HEK293 (cell line): ENCODE data around the gene SERGEF.

Experiments
- CTCF ChIA-PET: fragments of 350-600 bp; formaldehyde crosslinking; extraction: SDS; loops from one replicate; lab custom pipeline; 2021; ENCODE audit warnings: antibody characterized with exemption; lab: Yijun Ruan, JAX
- POLR2A ChIA-PET: fragments of 300-600 bp; formaldehyde crosslinking; extraction: SDS; loops from one replicate; lab custom pipeline; 2020; ENCODE audit warnings: antibody characterized with exemption, inconsistent platforms; lab: Yijun Ruan, JAX
- H3K27ac ChIP-seq: fragments of 200-500 bp; sonication (Bioruptor generic); 2 replicates; pipeline ENCODE4 v1.5.1; 2014; ENCODE audit warnings: low read depth, low read length, control low read depth, inconsistent platforms; ENCODE audit errors: extremely low read depth
- H3K36me3 ChIP-seq, 2 experiments: fragments of 200-500 bp in 1 of 2; sonication (Bioruptor generic) in 1 of 2; 1 replicate in 1 of 2; 2 replicates in 1 of 2; pipeline ENCODE4 v1.5.1; 2014 to 2017; ENCODE audit warnings: inconsistent platforms in 2 of 2, low read length in 2 of 2; ENCODE audit not compliant: control insufficient read depth in 2 of 2, insufficient read depth in 1 of 2
- H3K4me1 ChIP-seq: fragments of 200-500 bp; sonication (Bioruptor generic); 2 replicates; pipeline ENCODE4 v1.5.1; 2014; ENCODE audit warnings: mild to moderate bottlenecking, low read length, inconsistent platforms; ENCODE audit not compliant: control insufficient read depth, insufficient read depth
- H3K4me3 ChIP-seq: 2 replicates; pipeline ENCODE4 v1.5.1; 2011; ENCODE audit warnings: low read depth, mild to moderate bottlenecking, control low read depth, low read length, moderate library complexity
- H3K9me3 ChIP-seq: fragments of 200-500 bp; sonication (Bioruptor generic); 2 replicates; pipeline ENCODE4 v1.5.1; 2014; ENCODE audit warnings: low read depth, low read length, inconsistent platforms; ENCODE audit not compliant: control insufficient read depth, insufficient read depth
- GLI2 ChIP-seq: fragments of 450-650 bp; formaldehyde crosslinking; IDR thresholded peaks from 2 replicates; pipeline ENCODE4; 2017; ENCODE audit warnings: missing biosample characterization, missing genetic modification characterization, low read depth, borderline replicate concordance
- GLIS2 ChIP-seq: fragments of 450-650 bp; formaldehyde crosslinking; IDR thresholded peaks from 2 replicates; pipeline ENCODE4 v1.5.1; 2016; ENCODE audit warnings: missing biosample characterization, missing genetic modification characterization
- HOXC10 ChIP-seq: sonication (generic); formaldehyde crosslinking; IDR thresholded peaks from 2 replicates; pipeline ENCODE4 v1.8.1; 2023; ENCODE audit warnings: mild to moderate bottlenecking, missing genetic modification reagents
- SCRT1 ChIP-seq: fragments of 450-650 bp; formaldehyde crosslinking; IDR thresholded peaks from 2 replicates; pipeline ENCODE4 v1.5.1; 2016; ENCODE audit warnings: missing biosample characterization, missing genetic modification characterization, borderline replicate concordance
- SP2 ChIP-seq: fragments of 450-650 bp; formaldehyde crosslinking; IDR thresholded peaks from 2 replicates; pipeline ENCODE4 v1.5.1; 2016; ENCODE audit warnings: missing biosample characterization, missing genetic modification characterization
- ZIC2 ChIP-seq: fragments of 450-650 bp; formaldehyde crosslinking; IDR thresholded peaks from 2 replicates; pipeline ENCODE4 v1.5.1; 2016; ENCODE audit warnings: missing biosample characterization, missing genetic modification characterization
- ZNF138 ChIP-seq: fragments of 450-650 bp; formaldehyde crosslinking; IDR thresholded peaks from 2 replicates; pipeline ENCODE4 v1.5.1; 2016; ENCODE audit warnings: missing biosample characterization, missing genetic modification characterization, borderline replicate concordance
- ZNF426 ChIP-seq: fragments of 450-650 bp; formaldehyde crosslinking; IDR thresholded peaks from 2 replicates; pipeline ENCODE4 v1.5.1; 2017; ENCODE audit warnings: missing biosample characterization, missing genetic modification characterization, mild to moderate bottlenecking, inconsistent platforms, moderate library complexity
- ZNF473 ChIP-seq: fragments of 450-650 bp; formaldehyde crosslinking; IDR thresholded peaks from 2 replicates; pipeline ENCODE4 v1.5.1; 2017; ENCODE audit warnings: missing biosample characterization, missing genetic modification characterization
- ZNF777 ChIP-seq: fragments of 450-650 bp; formaldehyde crosslinking; IDR thresholded peaks from 2 replicates; pipeline ENCODE4 v1.5.1; 2017; ENCODE audit warnings: missing biosample characterization, missing genetic modification characterization, borderline replicate concordance
- TF ChIP-seq, protein P1 (sequence below): fragments of 450-650 bp; IDR thresholded peaks from 2 replicates; pipeline ENCODE4 v1.5.1; 2018; ENCODE audit warnings: missing biosample characterization, missing genetic modification characterization
- TF ChIP-seq, protein P2 (sequence below): fragments of 450-650 bp; formaldehyde crosslinking; conservative IDR thresholded peaks from 2 replicates; pipeline ENCODE4 v1.5.1; 2016; ENCODE audit warnings: low read depth, missing biosample characterization, missing genetic modification characterization
- TF ChIP-seq, protein P3 (sequence below): fragments of 450-650 bp; formaldehyde crosslinking; IDR thresholded peaks from 2 replicates; pipeline ENCODE4 v1.5.1; 2016; ENCODE audit warnings: missing biosample characterization, missing genetic modification characterization
- TF ChIP-seq, protein P4 (sequence below): fragments of 450-650 bp; formaldehyde crosslinking; IDR thresholded peaks from 2 replicates; pipeline ENCODE4 v1.5.1; 2016; ENCODE audit warnings: missing biosample characterization, missing genetic modification characterization
- TF ChIP-seq, protein P5 (sequence below): fragments of 450-650 bp; IDR thresholded peaks from 2 replicates; pipeline ENCODE4 v1.5.1; 2018; ENCODE audit warnings: missing biosample characterization, mild to moderate bottlenecking, missing genetic modification characterization

The SERGEF gene

DNA sequence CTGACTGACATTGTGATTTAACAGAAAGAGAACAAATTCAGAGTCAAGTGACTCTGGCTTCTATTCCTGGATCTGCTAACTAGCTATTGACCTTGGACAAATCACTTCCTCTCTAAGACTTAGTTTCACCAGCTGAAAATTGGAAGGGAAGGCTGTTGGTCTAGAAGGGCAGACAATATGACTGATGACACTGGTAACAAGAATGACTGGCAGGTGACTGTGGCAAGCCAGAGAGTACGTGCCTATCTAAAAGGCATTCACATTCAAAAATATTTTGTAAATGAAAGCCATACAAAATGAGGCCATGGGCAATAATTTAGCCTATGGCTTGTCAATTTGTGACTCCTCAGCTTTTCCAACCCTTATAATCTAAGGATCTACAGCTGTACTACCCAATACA is 23.5 kb downstream of the SERGEF start:
- Histone ChIP-seq H3K9me3 (no peaks in the 10 kb centered on the region), H3K36me3 (peaks cover 0 to 70% of the 10 kb centered on the region in 2 experiments; a peak in 2 of 3 replicates), H3K4me3 (no peak overlapping the region), H3K4me1 (no peaks in the 10 kb centered on the region), H3K27ac (no peak overlapping the region)
- ChIA-PET CTCF (interaction anchor here (0.6 to 23.0 kb wide), 12 partner anchors 9 to 391 kb away, joined by 3 to 357 read pairs (median 14); partner anchors contain the start of gene KCNC1), POLR2A (interaction anchor here (0.6 kb wide), 1 partner anchor 41 kb away, joined by 3 read pairs; no protein-coding TSS in a partner anchor)
- no peak for TF ChIP-seq ZNF138 (tag by site-specific recombination)
- TF ChIP-seq SP2 (tag by site-specific recombination) = no peak

DNA sequence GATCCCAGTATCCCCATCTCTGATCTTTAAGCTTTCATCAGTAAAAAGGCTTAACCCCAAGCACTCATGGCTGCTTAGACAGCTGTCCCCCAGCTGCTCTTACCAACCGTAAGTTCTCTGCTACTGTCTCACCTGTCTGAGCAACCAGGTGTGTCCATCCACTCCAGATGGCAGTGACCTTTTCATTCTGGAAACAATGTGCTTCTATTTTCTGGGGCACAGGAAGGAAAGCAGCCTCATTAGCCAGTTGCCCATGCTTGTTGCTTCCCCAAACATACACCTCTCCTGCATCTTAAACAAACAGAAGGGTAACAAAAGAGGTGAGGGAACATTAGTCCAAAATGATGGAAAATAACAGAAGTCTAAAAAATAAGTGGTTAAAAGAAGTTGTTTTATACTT is 24.4 kb downstream of the SERGEF start:
- no peaks in the 10 kb centered on the region for H3K4me1 ChIP-seq
- CTCF ChIA-PET = interaction anchor here (1.4 to 23.0 kb wide), 4 partner anchors 10 to 256 kb away, joined by 3 to 357 read pairs (median 19); partner anchors contain the start of gene KCNC1

DNA sequence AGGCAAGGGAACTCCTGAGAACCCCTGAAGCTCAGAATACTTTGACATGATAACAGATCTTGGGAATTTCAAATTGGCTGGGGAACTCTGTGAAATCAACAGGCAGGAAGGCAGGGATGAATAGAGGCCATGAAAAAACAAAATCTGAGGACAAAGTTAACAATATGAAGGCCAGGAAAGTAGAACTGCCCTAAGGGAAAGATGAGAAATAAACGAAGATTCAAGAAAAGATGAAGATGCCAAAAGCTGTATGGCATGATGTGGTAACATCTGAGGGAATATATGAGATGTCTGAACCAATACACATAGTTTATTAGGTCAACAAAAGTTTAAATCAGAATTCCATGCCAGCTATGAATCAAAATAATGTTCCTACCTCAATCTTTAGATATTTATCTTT is 25.0 kb downstream of the SERGEF start:
- POLR2A ChIA-PET = interaction anchor here (1.1 kb wide), 1 partner anchor 116 kb away, joined by 3 read pairs; no protein-coding TSS in a partner anchor
- H3K4me1 ChIP-seq = no peaks in the 10 kb centered on the region
- TF ChIP-seq GLI2 = no peak
- no peak for TF ChIP-seq ZNF777 (tag by site-specific recombination)
- no peak for TF ChIP-seq HOXC10 (CRISPR knock-in tag)
- TF ChIP-seq, protein P1, sequence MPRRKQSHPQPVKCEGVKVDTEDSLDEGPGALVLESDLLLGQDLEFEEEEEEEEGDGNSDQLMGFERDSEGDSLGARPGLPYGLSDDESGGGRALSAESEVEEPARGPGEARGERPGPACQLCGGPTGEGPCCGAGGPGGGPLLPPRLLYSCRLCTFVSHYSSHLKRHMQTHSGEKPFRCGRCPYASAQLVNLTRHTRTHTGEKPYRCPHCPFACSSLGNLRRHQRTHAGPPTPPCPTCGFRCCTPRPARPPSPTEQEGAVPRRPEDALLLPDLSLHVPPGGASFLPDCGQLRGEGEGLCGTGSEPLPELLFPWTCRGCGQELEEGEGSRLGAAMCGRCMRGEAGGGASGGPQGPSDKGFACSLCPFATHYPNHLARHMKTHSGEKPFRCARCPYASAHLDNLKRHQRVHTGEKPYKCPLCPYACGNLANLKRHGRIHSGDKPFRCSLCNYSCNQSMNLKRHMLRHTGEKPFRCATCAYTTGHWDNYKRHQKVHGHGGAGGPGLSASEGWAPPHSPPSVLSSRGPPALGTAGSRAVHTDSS = no peak
- no peak for TF ChIP-seq ZNF473 (tag by site-specific recombination)
- TF ChIP-seq, protein P2, sequence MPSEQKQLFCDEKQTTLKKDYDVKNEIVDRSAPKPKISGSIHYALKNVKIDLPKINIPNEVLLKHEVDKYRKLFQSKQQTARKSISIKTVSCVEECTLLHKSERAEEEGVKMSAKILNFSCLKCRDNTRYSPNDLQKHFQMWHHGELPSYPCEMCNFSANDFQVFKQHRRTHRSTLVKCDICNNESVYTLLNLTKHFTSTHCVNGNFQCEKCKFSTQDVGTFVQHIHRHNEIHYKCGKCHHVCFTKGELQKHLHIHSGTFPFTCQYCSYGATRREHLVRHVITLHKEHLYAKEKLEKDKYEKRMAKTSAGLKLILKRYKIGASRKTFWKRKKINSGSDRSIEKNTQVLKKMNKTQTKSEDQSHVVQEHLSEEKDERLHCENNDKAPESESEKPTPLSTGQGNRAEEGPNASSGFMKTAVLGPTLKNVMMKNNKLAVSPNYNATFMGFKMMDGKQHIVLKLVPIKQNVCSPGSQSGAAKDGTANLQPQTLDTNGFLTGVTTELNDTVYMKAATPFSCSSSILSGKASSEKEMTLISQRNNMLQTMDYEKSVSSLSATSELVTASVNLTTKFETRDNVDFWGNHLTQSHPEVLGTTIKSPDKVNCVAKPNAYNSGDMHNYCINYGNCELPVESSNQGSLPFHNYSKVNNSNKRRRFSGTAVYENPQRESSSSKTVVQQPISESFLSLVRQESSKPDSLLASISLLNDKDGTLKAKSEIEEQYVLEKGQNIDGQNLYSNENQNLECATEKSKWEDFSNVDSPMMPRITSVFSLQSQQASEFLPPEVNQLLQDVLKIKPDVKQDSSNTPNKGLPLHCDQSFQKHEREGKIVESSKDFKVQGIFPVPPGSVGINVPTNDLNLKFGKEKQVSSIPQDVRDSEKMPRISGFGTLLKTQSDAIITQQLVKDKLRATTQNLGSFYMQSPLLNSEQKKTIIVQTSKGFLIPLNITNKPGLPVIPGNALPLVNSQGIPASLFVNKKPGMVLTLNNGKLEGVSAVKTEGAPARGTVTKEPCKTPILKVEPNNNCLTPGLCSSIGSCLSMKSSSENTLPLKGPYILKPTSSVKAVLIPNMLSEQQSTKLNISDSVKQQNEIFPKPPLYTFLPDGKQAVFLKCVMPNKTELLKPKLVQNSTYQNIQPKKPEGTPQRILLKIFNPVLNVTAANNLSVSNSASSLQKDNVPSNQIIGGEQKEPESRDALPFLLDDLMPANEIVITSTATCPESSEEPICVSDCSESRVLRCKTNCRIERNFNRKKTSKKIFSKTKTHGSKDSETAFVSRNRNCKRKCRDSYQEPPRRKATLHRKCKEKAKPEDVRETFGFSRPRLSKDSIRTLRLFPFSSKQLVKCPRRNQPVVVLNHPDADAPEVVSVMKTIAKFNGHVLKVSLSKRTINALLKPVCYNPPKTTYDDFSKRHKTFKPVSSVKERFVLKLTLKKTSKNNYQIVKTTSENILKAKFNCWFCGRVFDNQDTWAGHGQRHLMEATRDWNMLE = no peak
- no peak for TF ChIP-seq ZIC2 (tag by site-specific recombination)
- TF ChIP-seq, protein P3, sequence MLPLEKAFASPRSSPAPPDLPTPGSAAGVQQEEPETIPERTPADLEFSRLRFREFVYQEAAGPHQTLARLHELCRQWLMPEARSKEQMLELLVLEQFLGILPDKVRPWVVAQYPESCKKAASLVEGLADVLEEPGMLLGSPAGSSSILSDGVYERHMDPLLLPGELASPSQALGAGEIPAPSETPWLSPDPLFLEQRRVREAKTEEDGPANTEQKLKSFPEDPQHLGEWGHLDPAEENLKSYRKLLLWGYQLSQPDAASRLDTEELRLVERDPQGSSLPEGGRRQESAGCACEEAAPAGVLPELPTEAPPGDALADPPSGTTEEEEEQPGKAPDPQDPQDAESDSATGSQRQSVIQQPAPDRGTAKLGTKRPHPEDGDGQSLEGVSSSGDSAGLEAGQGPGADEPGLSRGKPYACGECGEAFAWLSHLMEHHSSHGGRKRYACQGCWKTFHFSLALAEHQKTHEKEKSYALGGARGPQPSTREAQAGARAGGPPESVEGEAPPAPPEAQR = no peak
- no peak for TF ChIP-seq GLIS2
- no peaks in the 10 kb centered on the region for H3K9me3 ChIP-seq
- H3K36me3 ChIP-seq = peaks cover 0 to 74% of the 10 kb centered on the region in 2 experiments; a peak in 2 of 3 replicates
- H3K27ac ChIP-seq = no peak overlapping the region
- H3K4me3 ChIP-seq = no peak overlapping the region
- CTCF ChIA-PET = interaction anchor here (0.6 to 23.0 kb wide), 5 partner anchors 8 to 255 kb away, joined by 3 to 357 read pairs (median 5); partner anchors contain the start of gene KCNC1

More for the DNA sequence above, 24.4 kb downstream of the SERGEF start:
- Histone ChIP-seq H3K9me3 (no peaks in the 10 kb centered on the region), H3K36me3 (peaks cover 0 to 74% of the 10 kb centered on the region in 2 experiments; a peak in 2 of 3 replicates), H3K4me3 (no peak overlapping the region), H3K27ac (no peak overlapping the region)
- POLR2A ChIA-PET = no interaction called here
- no peak for TF ChIP-seq SCRT1 (tag by site-specific recombination)
- TF ChIP-seq, protein P4, sequence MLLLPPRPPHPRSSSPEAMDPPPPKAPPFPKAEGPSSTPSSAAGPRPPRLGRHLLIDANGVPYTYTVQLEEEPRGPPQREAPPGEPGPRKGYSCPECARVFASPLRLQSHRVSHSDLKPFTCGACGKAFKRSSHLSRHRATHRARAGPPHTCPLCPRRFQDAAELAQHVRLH (tag by site-specific recombination) = no peak
- no peak for TF ChIP-seq ZNF426 (tag by site-specific recombination)
- TF ChIP-seq, protein P5, sequence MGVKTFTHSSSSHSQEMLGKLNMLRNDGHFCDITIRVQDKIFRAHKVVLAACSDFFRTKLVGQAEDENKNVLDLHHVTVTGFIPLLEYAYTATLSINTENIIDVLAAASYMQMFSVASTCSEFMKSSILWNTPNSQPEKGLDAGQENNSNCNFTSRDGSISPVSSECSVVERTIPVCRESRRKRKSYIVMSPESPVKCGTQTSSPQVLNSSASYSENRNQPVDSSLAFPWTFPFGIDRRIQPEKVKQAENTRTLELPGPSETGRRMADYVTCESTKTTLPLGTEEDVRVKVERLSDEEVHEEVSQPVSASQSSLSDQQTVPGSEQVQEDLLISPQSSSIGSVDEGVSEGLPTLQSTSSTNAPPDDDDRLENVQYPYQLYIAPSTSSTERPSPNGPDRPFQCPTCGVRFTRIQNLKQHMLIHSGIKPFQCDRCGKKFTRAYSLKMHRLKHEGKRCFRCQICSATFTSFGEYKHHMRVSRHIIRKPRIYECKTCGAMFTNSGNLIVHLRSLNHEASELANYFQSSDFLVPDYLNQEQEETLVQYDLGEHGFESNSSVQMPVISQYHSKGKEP (tag by site-specific recombination) = no peak
